GM18508 (cell line): ENCODE measurements around the gene ZDHHC13.

Source experiments
- ATAC-seq: cut with Tn5 transposase; IDR thresholded peaks from one replicate; pipeline ENCODE4 v1.9.1; 2021; ENCODE audit warnings: moderate number of reproducible peaks; ENCODE audit not compliant: insufficient read depth, unreplicated experiment

Gene ZDHHC13

DNA sequence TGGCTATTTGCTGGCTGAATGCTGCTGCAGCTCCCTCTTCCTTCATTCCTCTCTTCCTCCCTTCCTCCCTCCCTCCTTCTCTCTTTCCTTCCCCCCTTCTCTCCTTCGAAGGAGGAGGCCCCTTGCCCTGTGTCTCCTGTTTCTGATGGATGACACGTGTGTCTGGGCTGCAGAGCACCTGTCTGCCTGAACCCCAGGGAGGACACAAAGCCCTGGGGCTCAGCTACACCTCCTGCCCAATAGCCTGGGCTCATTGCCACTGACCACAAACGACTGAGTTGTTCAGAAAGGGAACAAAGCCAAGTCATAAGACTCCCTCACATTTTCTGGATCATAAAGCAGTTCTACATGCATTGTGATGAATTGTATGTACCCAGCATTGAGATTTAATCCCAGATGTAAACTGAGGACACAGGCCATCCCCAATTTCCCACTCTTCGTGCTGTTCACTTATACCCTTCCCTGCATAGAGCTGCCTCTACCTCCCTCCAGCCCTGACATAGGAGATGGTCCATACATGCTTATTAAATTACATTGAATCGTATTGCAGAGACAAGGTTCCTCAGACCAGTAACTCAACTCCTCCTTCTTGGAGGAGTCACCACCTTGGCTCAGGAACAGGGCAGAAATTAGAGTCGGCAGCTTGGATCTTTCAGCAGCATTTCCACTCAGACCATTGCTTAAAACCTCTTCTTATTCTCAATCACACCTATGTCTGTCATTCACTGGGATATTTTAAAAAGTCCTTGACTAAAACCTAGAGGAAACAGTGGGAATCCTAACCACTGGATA lies 83.6 kb downstream of the ZDHHC13 start:
- ATAC-seq: no peak

DNA sequence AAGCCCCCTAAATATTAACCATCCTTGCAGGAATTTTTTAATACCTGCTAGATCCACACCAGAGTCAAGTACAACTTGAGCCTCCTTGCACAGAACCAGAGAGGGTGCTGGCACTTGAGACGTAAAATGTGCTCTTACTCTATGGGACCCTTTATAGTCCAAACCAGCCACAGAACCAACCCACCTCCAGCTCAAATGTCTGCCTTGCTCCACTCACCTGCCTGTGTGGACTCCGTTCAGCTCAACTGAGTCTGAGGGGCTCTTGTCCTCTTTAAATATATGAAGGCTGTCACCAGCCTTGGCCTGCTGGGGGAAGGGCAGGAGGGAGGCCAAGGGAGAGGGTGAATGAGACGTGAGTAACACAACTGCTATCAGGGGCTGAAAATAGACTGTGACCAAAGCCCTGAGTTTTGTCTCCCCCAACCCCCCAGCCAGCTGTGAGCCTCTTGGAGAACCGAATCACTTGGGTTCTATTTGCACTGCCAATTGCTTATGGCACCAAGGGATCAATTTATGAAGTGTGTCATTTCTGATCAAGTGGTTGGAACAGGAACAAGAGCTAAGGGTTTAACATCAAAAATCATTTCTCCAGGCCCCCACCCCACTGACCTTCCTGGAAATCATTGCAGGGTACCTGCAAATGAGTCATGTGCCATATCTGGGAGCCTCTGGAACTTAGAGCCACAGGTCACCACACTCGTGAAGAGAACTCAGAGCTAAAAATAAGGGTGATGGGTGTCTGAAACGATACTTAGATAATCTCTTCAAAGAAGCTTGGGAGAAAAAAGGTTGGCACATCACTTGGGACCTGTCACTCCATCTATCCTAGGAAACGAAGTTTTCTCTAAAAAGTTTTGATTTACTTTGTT lies 85.0 kb downstream of the ZDHHC13 start, which contains the start of gene CSRP3:
TSS of gene CSRP3 (minus strand) at position 247 of the 869 bp plus-strand sequence. CDS start 9,535 bp downstream, outside the sequence.
- no peak for ATAC-seq

DNA sequence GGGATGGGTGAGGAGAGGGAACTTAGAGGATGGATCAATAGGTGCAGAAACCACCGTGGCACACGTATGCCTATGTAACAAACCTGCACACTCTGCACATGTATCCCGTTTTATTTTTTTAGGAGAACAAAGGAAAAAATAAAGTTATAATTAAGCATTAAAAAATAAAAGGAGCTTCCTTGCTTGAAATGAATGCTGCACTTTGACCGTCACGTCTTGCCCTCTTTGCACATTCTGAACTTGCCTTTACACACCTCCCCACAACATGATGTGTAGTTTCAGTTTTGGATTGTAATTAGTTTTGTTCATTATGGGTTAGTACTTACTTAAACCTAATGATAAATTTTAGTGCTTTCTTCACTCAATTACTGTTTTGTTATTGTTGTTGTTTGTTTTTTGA lies 87.9 kb downstream of the ZDHHC13 start:
- ATAC-seq: no peak

DNA sequence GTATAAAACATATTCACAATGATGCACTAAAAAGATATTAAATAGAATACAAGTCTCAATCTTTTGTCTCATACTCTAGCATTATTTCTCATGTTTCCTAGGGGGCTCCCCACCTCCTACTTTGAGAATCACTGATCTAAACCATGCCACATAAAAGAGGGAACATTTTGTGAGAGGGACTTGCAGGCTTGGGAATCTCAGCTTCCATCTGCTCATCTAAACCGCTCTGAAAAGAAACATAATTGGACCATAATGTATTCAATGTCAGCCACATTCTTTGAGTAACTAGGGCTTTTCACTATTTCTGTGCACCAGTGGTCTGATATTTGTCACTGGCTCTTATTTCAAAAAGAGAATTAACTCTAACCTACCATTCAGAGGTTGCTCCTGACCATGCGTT lies 91.2 kb downstream of the ZDHHC13 start:
- ATAC-seq: no peak

DNA sequence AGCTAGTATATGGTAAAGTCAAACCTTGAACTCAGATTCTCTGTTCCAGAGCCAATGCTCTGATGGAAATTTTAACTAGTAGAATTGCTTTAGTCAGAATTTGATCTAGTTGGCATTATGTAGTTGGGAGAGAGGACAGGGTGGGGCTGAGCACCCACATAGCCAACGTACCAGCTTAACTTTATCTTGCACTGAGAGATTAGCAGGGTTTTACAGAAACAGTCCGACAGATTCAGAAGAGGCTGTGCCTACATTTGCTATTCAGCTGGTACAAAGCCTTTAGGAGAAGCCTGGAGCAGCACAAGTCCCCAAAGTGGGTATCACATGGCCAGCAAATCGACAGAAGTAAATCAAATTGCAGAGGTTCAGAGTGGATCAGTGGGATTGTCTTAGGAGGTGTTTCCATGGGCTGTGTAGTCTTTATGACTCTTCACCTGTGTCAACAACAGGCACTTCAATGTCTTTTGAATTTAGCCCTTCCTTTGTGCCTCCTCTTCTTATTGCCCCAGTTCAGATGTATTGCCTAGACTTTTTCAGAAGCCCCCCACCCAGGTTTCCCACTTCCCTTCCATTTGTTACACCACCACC lies 92.1 kb downstream of the ZDHHC13 start:
- no peak for ATAC-seq

DNA sequence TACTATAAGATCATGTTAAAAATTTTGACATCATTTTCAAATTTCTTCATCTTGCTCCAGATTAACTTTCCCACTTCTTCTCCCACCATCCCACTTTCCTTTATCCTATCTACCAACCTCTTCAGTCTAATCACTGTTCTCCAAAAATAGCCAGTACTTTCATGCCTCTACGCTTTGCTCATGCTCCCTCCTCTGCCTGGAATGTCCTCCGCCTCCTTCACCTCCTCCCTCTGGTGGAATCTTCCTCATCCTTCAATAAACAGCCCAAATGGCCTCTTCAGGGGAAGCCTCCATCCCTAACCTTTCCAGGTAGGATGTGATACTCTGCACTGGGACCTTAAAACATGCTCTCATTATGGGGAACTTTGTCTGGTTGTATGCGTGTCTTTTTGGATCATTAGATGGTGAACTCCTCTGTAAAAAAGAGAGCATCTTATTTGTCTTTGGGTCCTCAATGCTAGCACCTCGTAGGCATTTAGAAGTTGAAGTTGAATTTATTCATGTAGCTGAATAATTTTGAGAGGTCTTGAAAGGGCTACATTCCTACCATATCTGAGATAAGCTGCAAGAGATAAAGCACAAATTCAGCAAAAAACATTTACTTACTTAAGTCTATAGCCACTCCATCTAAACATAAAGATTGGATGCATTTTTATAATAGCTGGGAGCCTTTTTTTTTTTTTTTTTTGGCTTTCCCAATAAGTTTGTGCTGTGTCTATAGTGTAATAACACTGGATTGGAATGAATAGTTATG lies 92.8 kb downstream of the ZDHHC13 start:
- ATAC-seq: no peak

DNA sequence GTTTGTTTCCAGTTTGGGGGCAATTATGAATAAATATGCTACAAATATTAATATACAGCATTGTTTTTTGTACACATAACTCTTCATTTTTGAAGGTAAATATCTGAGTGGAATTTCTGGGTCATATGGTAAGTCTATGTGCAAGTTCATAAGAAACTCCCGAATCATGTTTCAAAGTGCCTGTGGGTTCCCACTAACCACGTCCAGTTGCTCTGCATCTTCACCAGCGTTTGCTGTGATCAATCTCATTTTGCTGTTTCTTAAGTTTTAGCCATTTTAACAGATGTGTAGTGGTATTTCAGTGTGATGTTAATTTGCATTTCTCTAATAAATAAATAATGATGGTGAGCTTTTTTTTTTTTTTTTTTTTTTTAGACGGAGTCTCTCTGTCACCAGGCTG lies 99.1 kb downstream of the ZDHHC13 start:
- ATAC-seq: no peak

DNA sequence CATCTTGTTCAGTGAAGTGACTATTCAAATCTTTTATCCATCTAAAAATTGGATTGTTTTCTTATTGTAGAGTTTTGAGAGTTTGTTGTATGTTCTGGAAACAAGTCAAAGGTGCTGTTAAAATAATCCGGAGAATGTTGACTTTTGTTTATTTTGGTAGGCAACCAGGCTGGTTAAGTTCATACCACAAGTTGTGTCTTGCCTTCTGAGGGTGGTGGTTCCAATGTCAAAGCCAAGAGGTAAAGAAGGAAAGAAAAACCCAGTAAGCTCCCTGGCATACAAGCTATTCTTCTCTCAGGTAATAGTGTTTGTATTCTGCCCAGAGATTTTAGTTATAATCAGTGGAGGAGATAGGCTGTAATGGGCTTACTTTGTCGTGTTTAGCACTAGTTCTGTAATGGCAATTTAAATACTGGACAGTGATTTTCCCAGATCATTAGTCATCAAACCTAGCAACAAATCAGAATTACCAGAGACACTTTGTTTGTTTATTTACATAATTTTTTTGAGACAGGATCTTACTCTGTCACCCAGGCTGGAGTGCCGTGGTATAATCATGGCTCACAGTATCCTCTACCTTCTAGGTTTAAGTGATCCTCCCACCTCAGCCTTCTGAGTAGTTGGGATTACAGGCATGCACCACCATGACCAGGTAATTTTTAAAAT lies 99.9 kb downstream of the ZDHHC13 start:
- ATAC-seq: no peak

DNA sequence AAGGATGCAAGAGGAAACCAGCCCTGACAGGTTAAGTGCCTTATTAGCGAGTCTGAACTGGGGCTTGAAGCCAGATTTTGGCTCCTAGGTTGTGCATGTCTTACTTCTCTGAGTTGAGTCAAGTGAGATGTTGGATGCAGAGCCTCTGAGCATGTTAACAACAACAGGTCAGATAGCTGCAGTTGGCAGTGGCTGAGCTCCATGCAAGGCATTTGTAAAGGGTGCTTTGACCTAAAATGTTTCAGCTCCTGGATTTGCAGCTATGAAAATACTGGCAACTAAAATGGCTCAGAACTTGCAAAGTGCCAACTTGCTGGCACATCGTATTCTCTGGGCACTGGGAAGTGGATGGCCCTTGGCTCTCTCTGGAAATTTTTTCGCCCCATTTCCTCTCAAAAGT lies 101.2 kb downstream of the ZDHHC13 start:
- no peak for ATAC-seq

DNA sequence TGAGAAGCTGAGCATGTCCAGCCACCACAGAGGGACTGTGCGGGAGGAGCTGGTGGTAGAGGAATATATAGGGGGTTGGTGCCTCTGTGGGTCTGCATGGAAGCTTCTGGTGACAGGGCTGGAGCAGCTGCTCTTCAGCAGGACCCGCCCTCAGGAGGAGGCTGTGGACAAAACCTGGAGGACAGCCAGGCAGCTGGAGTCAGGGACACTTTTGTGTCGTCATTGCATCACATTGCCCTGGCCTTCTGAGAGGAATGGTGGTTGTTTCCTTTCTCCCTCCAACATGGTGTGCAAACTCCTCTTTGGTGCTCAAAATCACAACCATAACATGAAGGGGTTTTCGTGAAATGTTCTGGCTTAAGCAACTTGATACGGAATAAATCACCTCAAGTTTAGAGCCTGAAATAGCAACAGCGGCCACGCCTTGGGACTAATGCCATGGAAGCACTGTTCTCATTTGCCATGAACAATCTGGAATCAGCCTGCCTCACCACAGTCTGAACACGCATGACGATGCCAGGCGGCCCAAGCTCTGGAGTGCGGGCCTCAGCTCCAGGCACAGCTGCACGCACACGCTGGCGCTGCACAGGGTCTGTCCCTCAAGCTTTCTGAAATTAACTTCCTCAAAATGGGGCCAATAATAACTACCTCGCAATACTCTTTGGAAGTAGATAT lies 102.0 kb downstream of the ZDHHC13 start:
- ATAC-seq: no peak

DNA sequence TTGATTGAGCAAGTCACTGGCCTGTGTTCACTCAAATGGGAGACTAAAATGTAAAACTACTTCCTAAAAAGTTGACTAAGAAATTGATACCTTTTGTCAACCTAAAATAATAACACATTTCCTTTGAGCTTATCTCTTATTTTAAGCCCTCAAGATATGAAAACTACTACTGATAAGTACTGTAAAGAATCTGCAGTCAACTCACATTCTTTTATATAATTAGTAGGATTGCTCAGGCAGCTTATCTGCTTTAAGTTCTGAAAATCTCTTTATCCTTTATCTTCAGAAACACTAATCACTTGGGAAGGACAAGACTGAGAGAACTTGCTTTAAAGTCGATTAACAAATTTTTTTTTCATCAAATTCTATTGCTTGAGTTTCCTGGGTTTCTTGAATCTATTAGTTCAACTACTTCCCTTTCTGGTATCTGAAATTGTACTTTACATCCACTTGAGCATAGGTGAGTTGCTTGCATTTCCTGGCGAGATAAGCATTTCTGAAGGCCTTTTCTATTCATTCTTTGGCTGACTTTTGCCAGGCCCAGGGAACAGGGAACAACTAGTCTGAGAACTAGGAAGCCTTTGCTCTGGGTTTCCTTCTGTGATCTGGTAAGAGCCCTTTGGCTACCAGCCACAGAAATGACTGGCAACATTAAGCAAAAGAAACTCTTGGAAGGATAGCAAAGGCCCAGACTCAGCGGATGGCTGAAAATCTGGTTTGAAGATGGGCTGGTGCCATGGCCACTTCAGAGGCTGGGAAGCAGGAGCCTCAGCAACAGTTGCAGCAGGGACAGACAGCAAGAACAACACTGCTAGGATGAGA lies 104.1 kb downstream of the ZDHHC13 start:
- no peak for ATAC-seq

DNA sequence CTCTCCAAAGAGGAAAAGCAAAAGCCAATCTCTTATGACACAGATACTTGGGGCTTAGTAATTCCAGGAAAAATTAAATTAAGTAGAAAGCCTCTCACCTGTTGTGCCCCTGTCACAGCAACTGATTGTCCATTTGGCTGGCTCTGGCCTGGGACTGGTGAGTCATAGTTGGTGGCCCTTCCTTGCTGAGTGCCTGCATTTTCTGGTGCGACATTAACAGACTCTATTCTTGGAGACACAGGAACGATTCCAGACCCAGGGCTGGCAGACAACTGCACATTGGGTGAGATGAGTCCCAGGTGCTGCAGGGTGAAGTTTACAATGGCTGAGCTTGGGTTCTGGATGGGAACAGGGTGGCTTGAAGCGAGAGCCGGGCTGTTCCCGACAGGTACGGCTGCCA lies 108.2 kb downstream of the ZDHHC13 start:
- ATAC-seq: no peak

DNA sequence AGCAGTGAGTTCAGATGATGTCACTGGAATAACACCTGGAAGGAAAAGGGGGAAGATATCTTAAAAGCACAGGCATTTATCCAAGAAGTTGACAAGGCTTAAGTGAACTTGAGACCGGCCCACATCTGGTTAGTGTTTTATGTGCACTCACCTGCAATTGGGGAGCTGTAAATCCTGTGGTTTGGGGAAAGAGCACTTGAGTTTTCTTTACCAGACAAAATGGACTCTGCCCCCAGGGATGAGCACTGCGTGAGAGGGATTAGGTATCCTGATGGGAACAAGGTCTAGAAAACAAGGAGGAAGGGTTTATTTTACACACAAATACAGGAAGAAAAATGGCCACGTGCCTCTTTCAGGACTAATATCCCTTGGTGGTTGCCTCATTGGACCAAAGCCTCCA lies 108.6 kb downstream of the ZDHHC13 start:
- no peak for ATAC-seq
